Measurements from ENCODE around the gene SERINC5.

The SERINC5 gene

GRCh38 chr5:80251636-80252035 is 4.2 kb downstream of the SERINC5 start:
- DNase-seq = no peak

GRCh38 chr5:80250801-80251200 is 5.0 kb downstream of the SERINC5 start:
- DNase-seq = no peak

GRCh38 chr5:80249901-80250300 is 5.9 kb downstream of the SERINC5 start:
- DNase-seq = no peak

GRCh38 chr5:80248378-80248777 is 7.5 kb downstream of the SERINC5 start:
- no peak for DNase-seq

GRCh38 chr5:80246995-80247729 is 8.7 kb downstream of the SERINC5 start:
- DNase-seq = no peak

GRCh38 chr5:80246001-80246758 is 9.7 kb downstream of the SERINC5 start:
- no peak for DNase-seq

GRCh38 chr5:80243567-80243966 is 12.3 kb downstream of the SERINC5 start:
- DNase-seq = no peak

GRCh38 chr5:80242849-80243248 is 13.0 kb downstream of the SERINC5 start:
- no peak for DNase-seq

- no peak for DNase-seq
Measured at GRCh38 chr5:80240368-80240986, 15.4 kb downstream of the SERINC5 start.

- DNase-seq = no peak
Measured at GRCh38 chr5:80239680-80240367, 16.0 kb downstream of the SERINC5 start.

- DNase-seq = no peak
Measured at GRCh38 chr5:80238778-80239679, 16.8 kb downstream of the SERINC5 start.

GRCh38 chr5:80238097-80238496 is 17.8 kb downstream of the SERINC5 start:
- DNase-seq = no peak

GRCh38 chr5:80237243-80237642 is 18.6 kb downstream of the SERINC5 start:
- DNase-seq = no peak

- no peak for DNase-seq
Measured at GRCh38 chr5:80234116-80234948, 21.5 kb downstream of the SERINC5 start.

GRCh38 chr5:80231693-80232092 is 24.2 kb downstream of the SERINC5 start:
- DNase-seq = no peak

GRCh38 chr5:80231243-80231642 is 24.6 kb downstream of the SERINC5 start:
- DNase-seq = no peak

- no peak for DNase-seq
Measured at GRCh38 chr5:80230269-80230992, 25.4 kb downstream of the SERINC5 start.

- no peak for DNase-seq
Measured at GRCh38 chr5:80229902-80230255, 26.0 kb downstream of the SERINC5 start.

GRCh38 chr5:80227979-80228596 is 27.8 kb downstream of the SERINC5 start:
- DNase-seq = no peak

- no peak for DNase-seq
Measured at GRCh38 chr5:80225934-80226326, 29.9 kb downstream of the SERINC5 start.

All from activated gamma-delta T cell treated with Interleukin-2 at 50 U/mL for 16 hours (primary cell).